LNCaP clone FGC (cell line): ENCODE measurements around the gene ERVW-1.
"Not testable (repeated sequence)": the region's sequence is repeated elsewhere in the genome, so short reads cannot be mapped to it uniquely, and the experiment has no call there.

Experiments
- DNase-seq: peaks from one replicate; pipeline ENCODE4 v3.0.0-alpha.2; 2011; ENCODE audit warnings: low read depth
- H3K4me3 ChIP-seq: 2 replicates; pipeline ENCODE4 v1.5.1; 2011; ENCODE audit warnings: mild to moderate bottlenecking, low read depth, low read length, control low read depth
- CTCF ChIP-seq: IDR thresholded peaks from 2 replicates; pipeline ENCODE4 v1.5.1; 2012; ENCODE audit warnings: mild to moderate bottlenecking; ENCODE audit not compliant: control insufficient read depth, insufficient read depth; ENCODE audit errors: extremely low read depth

ERVW-1 gene

GRCh38 chr7:92477681-92478080, at the start of gene ERVW-1:
Gene ERVW-1, minus strand, starts transcription at chr7:92477946. Its CDS starts 7,565 bp downstream, at chr7:92470381.
- DNase-seq, H3K4me3 ChIP-seq: not testable (repeated sequence)

GRCh38 chr7:92523110-92523509, 45.4 kb upstream of the ERVW-1 start:
- no peak for DNase-seq
- no peak for TF ChIP-seq CTCF
- no peak overlapping the region for H3K4me3 ChIP-seq

GRCh38 chr7:92520024-92520423, 42.3 kb upstream of the ERVW-1 start:
- DNase-seq: no peak
- no peak for TF ChIP-seq CTCF
- no peak overlapping the region for H3K4me3 ChIP-seq

- DNase-seq: no peak
- no peak for TF ChIP-seq CTCF
Observed at GRCh38 chr7:92517631-92518030, 39.9 kb upstream of the ERVW-1 start.

GRCh38 chr7:92513167-92513902, 35.6 kb upstream of the ERVW-1 start:
- no peak for DNase-seq
- H3K4me3 ChIP-seq: no peak overlapping the region
- TF ChIP-seq CTCF: no peak

More at GRCh38 chr7:92517631-92518030, 39.9 kb upstream of the ERVW-1 start:
- no peak overlapping the region for H3K4me3 ChIP-seq

- no peak for DNase-seq
- H3K4me3 ChIP-seq: no peak overlapping the region
- no peak for TF ChIP-seq CTCF
Observed at GRCh38 chr7:92508946-92509345, 31.2 kb upstream of the ERVW-1 start.

- TF ChIP-seq CTCF: no peak
- DNase-seq: no peak
- no peak overlapping the region for H3K4me3 ChIP-seq
Observed at GRCh38 chr7:92506363-92506762, 28.6 kb upstream of the ERVW-1 start.
